HepG2 (cell line): ENCODE results near the gene CDC20. TPM values are rescaled to one million over a fixed set of nuclear protein-coding genes. Genes with fewer than 3 reads are reported as not detected.

Experiments
- ARID2 ChIP-seq: sonication (generic); formaldehyde crosslinking; IDR thresholded peaks from 2 replicates; pipeline ENCODE4 v1.8.1; 2022; ENCODE audit warnings: mild to moderate bottlenecking, missing genetic modification reagents, borderline replicate concordance
- ARNT2 ChIP-seq: sonication (generic); formaldehyde crosslinking; IDR thresholded peaks from 2 replicates; pipeline ENCODE4 v1.8.0; 2022; ENCODE audit warnings: mild to moderate bottlenecking, low read depth, missing genetic modification reagents, moderate library complexity
- ATF7-NPFF ChIP-seq: sonication (generic); formaldehyde crosslinking; IDR thresholded peaks from 2 replicates; pipeline ENCODE4 v1.8.1; 2023; ENCODE audit warnings: mild to moderate bottlenecking, low read depth, missing genetic modification reagents, moderate library complexity
- CBX1 ChIP-seq: IDR thresholded peaks from one replicate; pipeline ENCODE4 v1.6.1; 2016; ENCODE audit warnings: antibody characterized with exemption, low read depth
- EEA1 ChIP-seq: sonication (generic); formaldehyde crosslinking; IDR thresholded peaks from 2 replicates; pipeline ENCODE4 v1.5.1; 2020; ENCODE audit warnings: mild to moderate bottlenecking, missing genetic modification reagents, borderline replicate concordance
- GATAD2A ChIP-seq: IDR thresholded peaks from 2 replicates; pipeline ENCODE4 v1.6.1; 2016
- HOXD1 ChIP-seq: sonication (generic); formaldehyde crosslinking; IDR thresholded peaks from 2 replicates; pipeline ENCODE4 v1.5.0; 2020; ENCODE audit warnings: missing genetic modification reagents
- JUN ChIP-seq: sonication (generic); formaldehyde crosslinking; IDR thresholded peaks from 2 replicates; pipeline ENCODE4 v1.4.0; 2020; ENCODE audit warnings: mild to moderate bottlenecking, missing genetic modification reagents
- KDM2A ChIP-seq: sonication (generic); formaldehyde crosslinking; IDR thresholded peaks from 2 replicates; pipeline ENCODE4 v1.4.0; 2020; ENCODE audit warnings: low read depth, missing genetic modification reagents, borderline replicate concordance
- KLF13 ChIP-seq: sonication (generic); formaldehyde crosslinking; IDR thresholded peaks from 2 replicates; pipeline ENCODE4 v1.4.0; 2020; ENCODE audit warnings: mild to moderate bottlenecking, missing genetic modification reagents
- TCF12 ChIP-seq, 2 experiments: fragments of 450-650 bp in 1 of 2; sonication (generic) in 1 of 2; formaldehyde crosslinking in 1 of 2; IDR thresholded peaks; 2 replicates each; pipeline versions ENCODE4 v1.6.1 to v1.8.0; 2017 to 2022; ENCODE audit warnings: antibody characterized with exemption in 1 of 2, mild to moderate bottlenecking in 1 of 2, missing genetic modification reagents in 1 of 2, moderate library complexity in 1 of 2
- polyA plus RNA-seq, 8 experiments: library from polyadenylated mRNA; depleted of rRNA in 3 of 8; stranded (reverse) in 7 of 8; unstranded in 1 of 8; fragments of >200 nt; fragmentation: Illumina TruSeq in 4 of 8; extraction: Trizol in 4 of 8; gene quantifications; 2 replicates each; pipeline versions ENCODE4 v1.2.1 to v1.2.3, GENCODE V29; 2011 to 2016; ENCODE audit warnings: low read depth in 4 of 8, missing spikeins in 1 of 8, mixed read lengths in 1 of 8; ENCODE audit not compliant: insufficient read depth in 1 of 8
- total RNA-seq, 5 experiments: library from RNA; depleted of rRNA; stranded (reverse); fragments of >200 nt; fragmentation: Illumina TruSeq; extraction: Trizol; gene quantifications; 2 replicates each; pipeline ENCODE4 v1.2.3, GENCODE V29; 2016; ENCODE audit warnings: low read depth in 1 of 5
- TF ChIP-seq, protein P1 (sequence below): sonication (generic); formaldehyde crosslinking; IDR thresholded peaks from 2 replicates; pipeline ENCODE4 v1.5.0; 2020; ENCODE audit warnings: mild to moderate bottlenecking, missing genetic modification reagents, borderline replicate concordance
- TF ChIP-seq, protein P2 (sequence below): sonication (generic); formaldehyde crosslinking; IDR thresholded peaks from 2 replicates; pipeline ENCODE4 v1.5.0; 2020; ENCODE audit warnings: mild to moderate bottlenecking, missing genetic modification reagents, borderline replicate concordance
- TF ChIP-seq, protein P3 (sequence below): sonication (generic); formaldehyde crosslinking; IDR thresholded peaks from 2 replicates; pipeline ENCODE4 v1.4.0; 2020; ENCODE audit warnings: missing genetic modification reagents, low read depth, mild to moderate bottlenecking, borderline replicate concordance

The CDC20 gene
- total and polyA plus RNA-seq, 2 of the 13 experiments (the other 11 are each of a cell fraction or from before 2014, with no cell fraction given), result 57.9 to 90.0 TPM

DNA sequence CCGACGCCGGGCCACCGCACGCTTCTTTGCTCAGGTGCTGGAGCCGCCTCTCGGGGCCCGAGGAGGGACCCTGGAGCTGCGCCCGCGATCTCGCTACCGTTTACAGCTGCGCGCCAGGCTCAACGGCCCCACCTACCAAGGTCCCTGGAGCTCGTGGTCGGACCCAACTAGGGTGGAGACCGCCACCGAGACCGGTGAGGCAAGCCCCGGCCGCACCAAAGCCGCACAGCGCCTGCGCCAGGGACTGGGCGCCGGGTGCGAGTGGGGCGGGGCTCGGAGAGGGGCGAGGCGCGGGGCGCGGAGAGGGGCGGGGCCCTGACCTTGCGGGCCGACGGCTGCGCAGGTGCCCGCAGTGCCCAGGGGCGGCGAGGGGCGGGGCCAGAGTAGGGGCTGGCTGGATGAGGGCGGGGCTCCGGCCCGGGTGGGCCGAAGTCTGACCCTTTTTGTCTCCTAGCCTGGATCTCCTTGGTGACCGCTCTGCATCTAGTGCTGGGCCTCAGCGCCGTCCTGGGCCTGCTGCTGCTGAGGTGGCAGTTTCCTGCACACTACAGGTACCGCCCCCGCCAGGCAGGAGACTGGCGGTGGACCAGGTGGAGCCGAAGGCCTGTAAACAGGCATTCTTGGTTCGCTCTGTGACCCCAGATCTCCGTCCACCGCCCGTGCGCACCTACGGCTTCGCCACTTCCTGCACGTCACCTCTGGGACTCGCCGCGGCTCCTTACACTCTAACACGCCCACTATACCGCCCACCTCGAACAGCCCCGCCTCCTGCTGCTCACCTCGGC is 9.8 kb upstream of the CDC20 start (continued):
- TF ChIP-seq, protein P1, sequence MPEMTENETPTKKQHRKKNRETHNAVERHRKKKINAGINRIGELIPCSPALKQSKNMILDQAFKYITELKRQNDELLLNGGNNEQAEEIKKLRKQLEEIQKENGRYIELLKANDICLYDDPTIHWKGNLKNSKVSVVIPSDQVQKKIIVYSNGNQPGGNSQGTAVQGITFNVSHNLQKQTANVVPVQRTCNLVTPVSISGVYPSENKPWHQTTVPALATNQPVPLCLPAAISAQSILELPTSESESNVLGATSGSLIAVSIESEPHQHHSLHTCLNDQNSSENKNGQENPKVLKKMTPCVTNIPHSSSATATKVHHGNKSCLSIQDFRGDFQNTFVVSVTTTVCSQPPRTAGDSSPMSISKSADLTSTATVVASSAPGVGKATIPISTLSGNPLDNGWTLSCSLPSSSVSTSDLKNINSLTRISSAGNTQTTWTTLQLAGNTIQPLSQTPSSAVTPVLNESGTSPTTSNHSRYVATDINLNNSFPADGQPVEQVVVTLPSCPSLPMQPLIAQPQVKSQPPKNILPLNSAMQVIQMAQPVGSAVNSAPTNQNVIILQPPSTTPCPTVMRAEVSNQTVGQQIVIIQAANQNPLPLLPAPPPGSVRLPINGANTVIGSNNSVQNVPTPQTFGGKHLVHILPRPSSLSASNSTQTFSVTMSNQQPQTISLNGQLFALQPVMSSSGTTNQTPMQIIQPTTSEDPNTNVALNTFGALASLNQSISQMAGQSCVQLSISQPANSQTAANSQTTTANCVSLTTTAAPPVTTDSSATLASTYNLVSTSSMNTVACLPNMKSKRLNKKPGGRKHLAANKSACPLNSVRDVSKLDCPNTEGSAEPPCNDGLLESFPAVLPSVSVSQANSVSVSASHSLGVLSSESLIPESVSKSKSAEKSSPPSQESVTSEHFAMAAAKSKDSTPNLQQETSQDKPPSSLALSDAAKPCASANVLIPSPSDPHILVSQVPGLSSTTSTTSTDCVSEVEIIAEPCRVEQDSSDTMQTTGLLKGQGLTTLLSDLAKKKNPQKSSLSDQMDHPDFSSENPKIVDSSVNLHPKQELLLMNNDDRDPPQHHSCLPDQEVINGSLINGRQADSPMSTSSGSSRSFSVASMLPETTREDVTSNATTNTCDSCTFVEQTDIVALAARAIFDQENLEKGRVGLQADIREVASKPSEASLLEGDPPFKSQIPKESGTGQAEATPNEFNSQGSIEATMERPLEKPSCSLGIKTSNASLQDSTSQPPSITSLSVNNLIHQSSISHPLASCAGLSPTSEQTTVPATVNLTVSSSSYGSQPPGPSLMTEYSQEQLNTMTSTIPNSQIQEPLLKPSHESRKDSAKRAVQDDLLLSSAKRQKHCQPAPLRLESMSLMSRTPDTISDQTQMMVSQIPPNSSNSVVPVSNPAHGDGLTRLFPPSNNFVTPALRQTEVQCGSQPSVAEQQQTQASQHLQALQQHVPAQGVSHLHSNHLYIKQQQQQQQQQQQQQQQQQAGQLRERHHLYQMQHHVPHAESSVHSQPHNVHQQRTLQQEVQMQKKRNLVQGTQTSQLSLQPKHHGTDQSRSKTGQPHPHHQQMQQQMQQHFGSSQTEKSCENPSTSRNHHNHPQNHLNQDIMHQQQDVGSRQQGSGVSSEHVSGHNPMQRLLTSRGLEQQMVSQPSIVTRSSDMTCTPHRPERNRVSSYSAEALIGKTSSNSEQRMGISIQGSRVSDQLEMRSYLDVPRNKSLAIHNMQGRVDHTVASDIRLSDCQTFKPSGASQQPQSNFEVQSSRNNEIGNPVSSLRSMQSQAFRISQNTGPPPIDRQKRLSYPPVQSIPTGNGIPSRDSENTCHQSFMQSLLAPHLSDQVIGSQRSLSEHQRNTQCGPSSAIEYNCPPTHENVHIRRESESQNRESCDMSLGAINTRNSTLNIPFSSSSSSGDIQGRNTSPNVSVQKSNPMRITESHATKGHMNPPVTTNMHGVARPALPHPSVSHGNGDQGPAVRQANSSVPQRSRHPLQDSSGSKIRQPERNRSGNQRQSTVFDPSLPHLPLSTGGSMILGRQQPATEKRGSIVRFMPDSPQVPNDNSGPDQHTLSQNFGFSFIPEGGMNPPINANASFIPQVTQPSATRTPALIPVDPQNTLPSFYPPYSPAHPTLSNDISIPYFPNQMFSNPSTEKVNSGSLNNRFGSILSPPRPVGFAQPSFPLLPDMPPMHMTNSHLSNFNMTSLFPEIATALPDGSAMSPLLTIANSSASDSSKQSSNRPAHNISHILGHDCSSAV (CRISPR knock-in tag), result peak; percentile 66; the same call in 1 of the 2 replicates
- TF ChIP-seq GATAD2A, result 0 out of 2 replicates have a peak, but pooled peaks have one; percentile 18
- TF ChIP-seq, protein P2, sequence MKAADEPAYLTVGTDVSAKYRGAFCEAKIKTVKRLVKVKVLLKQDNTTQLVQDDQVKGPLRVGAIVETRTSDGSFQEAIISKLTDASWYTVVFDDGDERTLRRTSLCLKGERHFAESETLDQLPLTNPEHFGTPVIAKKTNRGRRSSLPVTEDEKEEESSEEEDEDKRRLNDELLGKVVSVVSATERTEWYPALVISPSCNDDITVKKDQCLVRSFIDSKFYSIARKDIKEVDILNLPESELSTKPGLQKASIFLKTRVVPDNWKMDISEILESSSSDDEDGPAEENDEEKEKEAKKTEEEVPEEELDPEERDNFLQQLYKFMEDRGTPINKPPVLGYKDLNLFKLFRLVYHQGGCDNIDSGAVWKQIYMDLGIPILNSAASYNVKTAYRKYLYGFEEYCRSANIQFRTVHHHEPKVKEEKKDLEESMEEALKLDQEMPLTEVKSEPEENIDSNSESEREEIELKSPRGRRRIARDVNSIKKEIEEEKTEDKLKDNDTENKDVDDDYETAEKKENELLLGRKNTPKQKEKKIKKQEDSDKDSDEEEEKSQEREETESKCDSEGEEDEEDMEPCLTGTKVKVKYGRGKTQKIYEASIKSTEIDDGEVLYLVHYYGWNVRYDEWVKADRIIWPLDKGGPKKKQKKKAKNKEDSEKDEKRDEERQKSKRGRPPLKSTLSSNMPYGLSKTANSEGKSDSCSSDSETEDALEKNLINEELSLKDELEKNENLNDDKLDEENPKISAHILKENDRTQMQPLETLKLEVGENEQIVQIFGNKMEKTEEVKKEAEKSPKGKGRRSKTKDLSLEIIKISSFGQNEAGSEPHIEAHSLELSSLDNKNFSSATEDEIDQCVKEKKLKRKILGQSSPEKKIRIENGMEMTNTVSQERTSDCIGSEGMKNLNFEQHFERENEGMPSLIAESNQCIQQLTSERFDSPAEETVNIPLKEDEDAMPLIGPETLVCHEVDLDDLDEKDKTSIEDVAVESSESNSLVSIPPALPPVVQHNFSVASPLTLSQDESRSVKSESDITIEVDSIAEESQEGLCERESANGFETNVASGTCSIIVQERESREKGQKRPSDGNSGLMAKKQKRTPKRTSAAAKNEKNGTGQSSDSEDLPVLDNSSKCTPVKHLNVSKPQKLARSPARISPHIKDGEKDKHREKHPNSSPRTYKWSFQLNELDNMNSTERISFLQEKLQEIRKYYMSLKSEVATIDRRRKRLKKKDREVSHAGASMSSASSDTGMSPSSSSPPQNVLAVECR, result peak; percentile 79; the same call in 1 of the 2 replicates
- 0 out of 2 replicates have a peak, but pooled peaks have one; percentile 43 for TF ChIP-seq KLF13
- TF ChIP-seq, protein P3, sequence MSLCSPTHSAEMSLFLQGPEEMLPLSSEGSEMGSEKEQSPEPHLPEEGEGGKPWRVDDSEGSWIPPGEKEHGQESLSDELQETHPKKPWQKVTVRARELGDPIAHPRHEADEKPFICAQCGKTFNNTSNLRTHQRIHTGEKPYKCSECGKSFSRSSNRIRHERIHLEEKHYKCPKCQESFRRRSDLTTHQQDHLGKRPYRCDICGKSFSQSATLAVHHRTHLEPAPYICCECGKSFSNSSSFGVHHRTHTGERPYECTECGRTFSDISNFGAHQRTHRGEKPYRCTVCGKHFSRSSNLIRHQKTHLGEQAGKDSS (CRISPR knock-in tag), result no peak; the same call in 1 of the 2 replicates
- peak; percentile 35; the same call in 1 of the 2 replicates for TF ChIP-seq HOXD1
- no peak for TF ChIP-seq JUN (CRISPR knock-in tag)
- 0 out of 2 replicates have a peak, but pooled peaks have one; percentile 27 for TF ChIP-seq ARID2 (CRISPR knock-in tag)
- TF ChIP-seq KDM2A (CRISPR knock-in tag), result peak; percentile 75
- TF ChIP-seq EEA1 (CRISPR knock-in tag), result 0 out of 2 replicates have a peak, but pooled peaks have one; percentile 16
- peak; percentile 45; the same call in 1 of the 2 replicates for TF ChIP-seq ATF7-NPFF (CRISPR knock-in tag)
- TF ChIP-seq TCF12 (IDR thresholded peaks at IDR 0.05), result no peak
- peak; percentile 62; the same call in 1 of the 2 replicates for TF ChIP-seq TCF12 (CRISPR knock-in tag; IDR thresholded peaks at IDR 0.05)
- TF ChIP-seq CBX1, result peak; percentile 44
- peak; percentile 8; the same call in 1 of the 2 replicates for TF ChIP-seq ARNT2 (CRISPR knock-in tag)
